RWPE2 (cell line): Measurements from ENCODE around the gene SLC13A1.
"Not testable (repeated sequence)": the region's sequence is repeated elsewhere in the genome, so short reads cannot be mapped to it uniquely, and the experiment has no call there.

Experiments
- ATAC-seq: fragments of 200-7000 bp; cut with Tn5 transposase; 3 replicates; pipeline ENCODE4 v1.9.1; 2021; ENCODE audit warnings: low read depth
- DNase-seq: peaks from one replicate; pipeline ENCODE4 v3.0.0-alpha.2; 2020; ENCODE audit warnings: low spot score
- H3K27ac ChIP-seq: fragments of 450-650 bp; 2 replicates; pipeline ENCODE4 v1.5.1; 2017; ENCODE audit warnings: mild to moderate bottlenecking; ENCODE audit not compliant: poor library complexity, severe bottlenecking
- H3K27me3 ChIP-seq: fragments of 250-450 bp; sonication (Bioruptor Pico); 2 replicates; pipeline ENCODE4 v1.5.1; 2021; ENCODE audit warnings: mild to moderate bottlenecking, moderate library complexity; ENCODE audit not compliant: insufficient read depth, poor library complexity, severe bottlenecking
- H3K36me3 ChIP-seq: fragments of 250-450 bp; sonication (Bioruptor Pico); 2 replicates; pipeline ENCODE4 v1.5.1; 2020; ENCODE audit warnings: low read depth, mild to moderate bottlenecking, moderate library complexity
- H3K4me1 ChIP-seq: fragments of 250-450 bp; sonication (Bioruptor Pico); 2 replicates; pipeline ENCODE4 v1.5.1; 2021; ENCODE audit warnings: mild to moderate bottlenecking, moderate library complexity; ENCODE audit not compliant: insufficient read depth, poor library complexity, severe bottlenecking
- H3K4me3 ChIP-seq: fragments of 250-450 bp; sonication (Bioruptor Pico); 2 replicates; pipeline ENCODE4 v1.5.1; 2021; ENCODE audit warnings: mild to moderate bottlenecking, moderate library complexity; ENCODE audit not compliant: severe bottlenecking
- H3K9me3 ChIP-seq: fragments of 250-450 bp; sonication (Bioruptor Pico); 2 replicates; pipeline ENCODE4 v1.5.1; 2021; ENCODE audit warnings: mild to moderate bottlenecking, moderate library complexity; ENCODE audit not compliant: severe bottlenecking
- CTCF ChIP-seq: fragments of 450-650 bp; IDR thresholded peaks from one replicate; pipeline ENCODE4 v1.5.1; 2017; ENCODE audit warnings: mild to moderate bottlenecking, moderate library complexity; ENCODE audit not compliant: poor library complexity, severe bottlenecking

The SLC13A1 gene

GRCh38 chr7:123090456-123090855 lies 109.3 kb downstream of the SLC13A1 start:
- no peaks in the 10 kb centered on the region for H3K4me1 ChIP-seq
- DNase-seq: no peak
- no peak for TF ChIP-seq CTCF

GRCh38 chr7:123086910-123087309 lies 112.9 kb downstream of the SLC13A1 start:
- not testable (repeated sequence) for H3K4me1 ChIP-seq, ATAC-seq, H3K9me3 ChIP-seq, H3K36me3 ChIP-seq, DNase-seq, H3K27me3 ChIP-seq, H3K4me3 ChIP-seq, H3K27ac ChIP-seq

More at GRCh38 chr7:123090456-123090855, 109.3 kb downstream of the SLC13A1 start:
- H3K27me3 ChIP-seq: no peaks in the 10 kb centered on the region
- no peak overlapping the region for H3K27ac ChIP-seq
- no peaks in the 10 kb centered on the region for H3K36me3 ChIP-seq
- ATAC-seq: no peak
- no peak overlapping the region for H3K4me3 ChIP-seq
- no peaks in the 10 kb centered on the region for H3K9me3 ChIP-seq

GRCh38 chr7:123084861-123085260 lies 114.9 kb downstream of the SLC13A1 start:
- ATAC-seq, H3K4me3 ChIP-seq, H3K4me1 ChIP-seq, H3K9me3 ChIP-seq, H3K27me3 ChIP-seq, H3K36me3 ChIP-seq, H3K27ac ChIP-seq, DNase-seq: not testable (repeated sequence)

- Histone ChIP-seq H3K4me1 (no peaks in the 10 kb centered on the region), H3K4me3 (no peak overlapping the region), H3K9me3 (no peaks in the 10 kb centered on the region), H3K27ac (no peak overlapping the region), H3K27me3 (no peaks in the 10 kb centered on the region), H3K36me3 (no peaks in the 10 kb centered on the region)
- no peak for TF ChIP-seq CTCF
- DNase-seq (no peak), ATAC-seq (no peak)
These were observed 120.7 kb downstream of the SLC13A1 start for GRCh38 chr7:123079021-123079420.

GRCh38 chr7:123075838-123076467 lies 123.8 kb downstream of the SLC13A1 start:
- H3K27me3 ChIP-seq: no peaks in the 10 kb centered on the region
- H3K9me3 ChIP-seq: no peaks in the 10 kb centered on the region
- no peaks in the 10 kb centered on the region for H3K4me1 ChIP-seq
- no peak for TF ChIP-seq CTCF
- H3K36me3 ChIP-seq: no peaks in the 10 kb centered on the region
- DNase-seq (no peak), ATAC-seq (no peak)
- no peak overlapping the region for H3K27ac ChIP-seq
- H3K4me3 ChIP-seq: no peak overlapping the region

GRCh38 chr7:123070702-123071286 lies 129.0 kb downstream of the SLC13A1 start:
- H3K36me3 ChIP-seq: no peaks in the 10 kb centered on the region

More at GRCh38 chr7:123070702-123071286, 129.0 kb downstream of the SLC13A1 start:
- Histone ChIP-seq H3K4me1 (no peaks in the 10 kb centered on the region), H3K4me3 (no peak overlapping the region), H3K9me3 (no peaks in the 10 kb centered on the region), H3K27me3 (no peaks in the 10 kb centered on the region), H3K27ac (no peak overlapping the region)
- DNase-seq (no peak), ATAC-seq (no peak)
- peak; percentile 75 for TF ChIP-seq CTCF
